SU-DHL-6 (cell line): Measurements from ENCODE around the gene ZMYM2.

ENCODE experiments used
- H2AFZ ChIP-seq: fragments of 200-600 bp; sonication (generic); 2 replicates; pipeline ENCODE4 v1.6.1; 2014; ENCODE audit warnings: low read depth, mild to moderate bottlenecking, moderate library complexity, mixed read lengths, antibody characterized with exemption, low read length; ENCODE audit not compliant: severe bottlenecking
- H3F3A ChIP-seq: fragments of 200-600 bp; shearing (Covaris generic); 2 replicates; pipeline ENCODE4 v1.6.0; 2016; ENCODE audit warnings: antibody characterized with exemption, mild to moderate bottlenecking; ENCODE audit not compliant: insufficient read depth
- H3K27ac ChIP-seq: fragments of 200-600 bp; sonication (generic); 2 replicates; pipeline ENCODE4 v1.5.1; 2016; ENCODE audit warnings: low read depth, mild to moderate bottlenecking, low read length, moderate library complexity, mixed read lengths
- H3K27me3 ChIP-seq: fragments of 200-600 bp; sonication (generic), shearing (Covaris generic); 2 replicates; pipeline ENCODE4 v1.6.0; 2014; ENCODE audit warnings: mild to moderate bottlenecking, low read length
- H3K36me3 ChIP-seq: fragments of 200-600 bp; sonication (generic); 2 replicates; pipeline ENCODE4 v1.6.1; 2014; ENCODE audit warnings: mild to moderate bottlenecking, low read length, mixed read lengths
- H3K4me2 ChIP-seq: fragments of 300-600, 200-600 bp; shearing (Covaris generic), sonication (generic); 2 replicates; pipeline ENCODE4 v1.6.0; 2014; ENCODE audit warnings: low read length, low read depth, mild to moderate bottlenecking; ENCODE audit not compliant: poor library complexity, severe bottlenecking
- H3K4me3 ChIP-seq: fragments of 200-600 bp; sonication (generic); 2 replicates; pipeline ENCODE4 v1.5.1; 2014; ENCODE audit warnings: antibody characterized with exemption, low read length, mild to moderate bottlenecking, mixed read lengths; ENCODE audit not compliant: insufficient read depth, poor library complexity, severe bottlenecking
- H3K79me2 ChIP-seq: fragments of 200-600 bp; sonication (generic); 2 replicates; pipeline ENCODE4 v1.6.1; 2014; ENCODE audit warnings: mild to moderate bottlenecking, low read length, moderate library complexity; ENCODE audit not compliant: insufficient read depth
- H3K9ac ChIP-seq: fragments of 200-600 bp; sonication (generic); 2 replicates; pipeline ENCODE4 v1.7.0; 2014; ENCODE audit warnings: mild to moderate bottlenecking, low read length
- H3K9me2 ChIP-seq: fragments of 200-600 bp; sonication (generic); replicated peaks from 2 replicates; pipeline ENCODE4 v1.6.1; 2014; ENCODE audit warnings: low read length; ENCODE audit not compliant: insufficient read depth
- H3K9me3 ChIP-seq: fragments of 200-600 bp; sonication (generic); 2 replicates; pipeline ENCODE4 v1.6.1; 2014; ENCODE audit warnings: low read length, mixed read lengths; ENCODE audit not compliant: insufficient read depth
- H4K20me1 ChIP-seq: fragments of 200-600 bp; sonication (generic); 2 replicates; pipeline ENCODE4 v1.6.1; 2014; ENCODE audit warnings: low read depth, mild to moderate bottlenecking, antibody characterized with exemption, low read length, moderate library complexity, mixed read lengths
- CTCF ChIP-seq: fragments of 200-600 bp; sonication (generic); IDR thresholded peaks from one replicate; pipeline ENCODE4 v1.5.1; 2017; ENCODE audit warnings: antibody characterized with exemption, mild to moderate bottlenecking, low read length, moderate library complexity; ENCODE audit not compliant: insufficient read depth, poor library complexity, severe bottlenecking
- EZH2phosphoT487 ChIP-seq: fragments of 200-600 bp; sonication (generic), shearing (Covaris generic); conservative IDR thresholded peaks from 2 replicates; pipeline ENCODE4 v1.6.1; 2018; ENCODE audit warnings: mild to moderate bottlenecking, antibody characterized with exemption, low read length, moderate library complexity, mixed read lengths

Gene ZMYM2

GRCh38 chr13:20090349-20090748 is 131.8 kb downstream of the ZMYM2 start:
- H3K79me2 ChIP-seq, result no peaks in the 10 kb centered on the region
- H3K9ac ChIP-seq, result no peak overlapping the region
- no peak for TF ChIP-seq CTCF
- TF ChIP-seq EZH2phosphoT487, result no peak
- H3K4me3 ChIP-seq, result no peak overlapping the region
- H3K9me3 ChIP-seq, result no peaks in the 10 kb centered on the region
- no peaks in the 10 kb centered on the region for H3F3A ChIP-seq
- no peak overlapping the region for H3K4me2 ChIP-seq
- H3K36me3 ChIP-seq, result peaks cover 14% of the 10 kb centered on the region; the same call in 1 of the 2 replicates
- H2AFZ ChIP-seq, result no peak overlapping the region
- H4K20me1 ChIP-seq, result no peaks in the 10 kb centered on the region; the same call in 1 of the 2 replicates
- H3K27me3 ChIP-seq, result no peaks in the 10 kb centered on the region
- no peaks in the 10 kb centered on the region for H3K9me2 ChIP-seq
- no peak overlapping the region for H3K27ac ChIP-seq

GRCh38 chr13:20093951-20094350 is 135.4 kb downstream of the ZMYM2 start:
- Histone ChIP-seq H3K4me2 (no peak overlapping the region), H3K27ac (no peak overlapping the region), H4K20me1 (no peaks in the 10 kb centered on the region), H3K36me3 (no peaks in the 10 kb centered on the region), H2AFZ (no peak overlapping the region), H3K9me3 (no peaks in the 10 kb centered on the region), H3F3A (no peaks in the 10 kb centered on the region), H3K9me2 (no peaks in the 10 kb centered on the region), H3K79me2 (no peaks in the 10 kb centered on the region), H3K27me3 (no peaks in the 10 kb centered on the region), H3K4me3 (no peak overlapping the region), H3K9ac (no peak overlapping the region)
- no peak for TF ChIP-seq EZH2phosphoT487
- no peak for TF ChIP-seq CTCF

GRCh38 chr13:20099319-20099718 is 140.8 kb downstream of the ZMYM2 start:
- no peak overlapping the region for H3K4me2 ChIP-seq
- H3K79me2 ChIP-seq, result no peaks in the 10 kb centered on the region
- no peaks in the 10 kb centered on the region for H3F3A ChIP-seq
- no peak overlapping the region for H2AFZ ChIP-seq
- no peak overlapping the region for H3K9ac ChIP-seq
- no peaks in the 10 kb centered on the region for H3K9me2 ChIP-seq
- TF ChIP-seq EZH2phosphoT487 (no peak), CTCF (no peak)
- H3K4me3 ChIP-seq, result no peak overlapping the region
- H3K27me3 ChIP-seq, result no peaks in the 10 kb centered on the region
- H3K36me3 ChIP-seq, result no peaks in the 10 kb centered on the region
- H3K27ac ChIP-seq, result no peak overlapping the region
- H3K9me3 ChIP-seq, result no peaks in the 10 kb centered on the region
- no peaks in the 10 kb centered on the region for H4K20me1 ChIP-seq
